Cardiac fibroblast (primary cell): ENCODE measurements around the gene HSPA1L.
"Not testable (repeated sequence)": the region's sequence is repeated elsewhere in the genome, so short reads cannot be mapped to it uniquely, and the experiment has no call there.

Experiments
- DNase-seq, 2 donors: peaks; one replicate each; pipeline versions ENCODE4 v3.0.0 to v3.0.0-alpha.2; 2010; ENCODE audit warnings: low read depth in 2 of 2
- H3K4me3 ChIP-seq, 2 donors: replicated peaks in 1 of 2; 1 replicate in 1 of 2; 2 replicates in 1 of 2; pipeline ENCODE4 v1.5.1; 2011; ENCODE audit warnings: low read depth in 2 of 2, low read length in 2 of 2, mild to moderate bottlenecking in 2 of 2, moderate library complexity in 1 of 2
- CTCF ChIP-seq: IDR thresholded peaks from one replicate; pipeline ENCODE4 v1.5.1; 2011; ENCODE audit warnings: low read depth, mild to moderate bottlenecking, low read length, inconsistent platforms

The HSPA1L gene

GRCh38 chr6:31821301-31822035, 6.4 kb upstream of the HSPA1L start:
- TF ChIP-seq CTCF: no peak
- DNase-seq: peak; percentile 36 to 49
- H3K4me3 ChIP-seq: peak overlapping the region; percentile 54 to 57

- not testable (repeated sequence) for DNase-seq, H3K4me3 ChIP-seq
Observed at GRCh38 chr6:31820399-31820798, 5.3 kb upstream of the HSPA1L start.

GRCh38 chr6:31819871-31820299, 4.8 kb upstream of the HSPA1L start:
- H3K4me3 ChIP-seq: no peak overlapping the region
- TF ChIP-seq CTCF: no peak
- DNase-seq: no peak

GRCh38 chr6:31817929-31818511, 2.9 kb upstream of the HSPA1L start:
- not testable (repeated sequence) for DNase-seq
- H3K4me3 ChIP-seq: peak overlapping the region; percentile 0 to 47

- peak; percentile 41 to 43 for DNase-seq
- H3K4me3 ChIP-seq: peak overlapping the region; percentile 47
Observed at GRCh38 chr6:31817133-31817928, 2.2 kb upstream of the HSPA1L start.

GRCh38 chr6:31814677-31815024, 432 bp downstream of the HSPA1L start:
- H3K4me3 ChIP-seq: peak overlapping the region; percentile 66 to 74
- no peak for TF ChIP-seq CTCF
- peak; percentile 98 for DNase-seq

GRCh38 chr6:31813465-31813849, 1.6 kb downstream of the HSPA1L start:
- no peak overlapping the region for H3K4me3 ChIP-seq
- no peak for DNase-seq
- no peak for TF ChIP-seq CTCF

GRCh38 chr6:31811645-31812044, 3.4 kb downstream of the HSPA1L start:
- H3K4me3 ChIP-seq: no peak overlapping the region
- no peak for DNase-seq
- TF ChIP-seq CTCF: no peak

- not testable (repeated sequence) for DNase-seq, H3K4me3 ChIP-seq
Observed at GRCh38 chr6:31808599-31808998, 6.5 kb downstream of the HSPA1L start.
